Panc1 (cell line): ENCODE results near the gene GNAQ. TPM values are rescaled to one million over a fixed set of nuclear protein-coding genes. Genes with fewer than 3 reads are reported as not detected.

ENCODE experiments used
- ATAC-seq: fragments of 200-7000 bp; cut with Tn5 transposase; 2 replicates; pipeline ENCODE4 v1.9.1; 2020; ENCODE audit warnings: mild to moderate bottlenecking, moderate library complexity
- BruUV-seq: library from RNA; stranded (reverse); fragments of 400-500 nt; replicated peaks from 2 replicates; lab custom pipeline; 2021; lab: Mats Ljungman, UMichigan
- CTCF ChIA-PET: fragments of 300-600 bp; sonication (Branson Sonifier 250); formaldehyde crosslinking; loops from one replicate; lab custom pipeline; 2022; ENCODE audit warnings: antibody characterized with exemption; lab: Charles Lee
- POLR2A ChIA-PET: fragments of 300-600 bp; sonication (Branson Sonifier 250); formaldehyde crosslinking; loops from one replicate; lab custom pipeline; 2022; ENCODE audit warnings: antibody characterized with exemption; lab: Charles Lee
- DNase-seq: peaks from one replicate; pipeline ENCODE4 v3.0.0-alpha.2; 2010; ENCODE audit warnings: low read depth, low spot score
- H3K27ac ChIP-seq: 2 replicates; pipeline ENCODE4 v1.5.1; 2011; ENCODE audit warnings: mild to moderate bottlenecking, low read length, inconsistent platforms
- H3K27me3 ChIP-seq: fragments of 200-500 bp; sonication (Bioruptor generic); 2 replicates; pipeline ENCODE4 v1.6.0; 2014; ENCODE audit warnings: low read length, inconsistent platforms; ENCODE audit not compliant: control insufficient read depth, insufficient read depth
- H3K36me3 ChIP-seq: fragments of 200-500 bp; sonication (Bioruptor generic); 2 replicates; pipeline ENCODE4 v1.5.1; 2014; ENCODE audit warnings: inconsistent platforms, mild to moderate bottlenecking, low read length, moderate library complexity; ENCODE audit not compliant: control insufficient read depth, insufficient read depth
- H3K4me1 ChIP-seq: 2 replicates; pipeline ENCODE4 v1.5.1; 2011; ENCODE audit warnings: inconsistent platforms, mild to moderate bottlenecking, low read length, moderate library complexity; ENCODE audit not compliant: control insufficient read depth, insufficient read depth
- H3K4me3 ChIP-seq, 2 experiments: 2 replicates each; pipeline ENCODE4 v1.5.1; 2011 to 2012; ENCODE audit warnings: low read depth in 2 of 2, low read length in 2 of 2, mild to moderate bottlenecking in 2 of 2, inconsistent platforms in 1 of 2, moderate library complexity in 1 of 2
- H3K9me3 ChIP-seq: fragments of 200-500 bp; sonication (Bioruptor generic); 2 replicates; pipeline ENCODE4 v1.5.1; 2014; ENCODE audit warnings: low read depth, mild to moderate bottlenecking, inconsistent platforms, low read length, moderate library complexity; ENCODE audit not compliant: control insufficient read depth, insufficient read depth
- POLR2AphosphoS5 ChIP-seq: IDR thresholded peaks from 2 replicates; pipeline ENCODE4 v1.6.1; 2012; ENCODE audit warnings: mild to moderate bottlenecking, low read depth, low read length, moderate library complexity
- SIN3A ChIP-seq: IDR thresholded peaks from 2 replicates; pipeline ENCODE4 v1.6.1; 2012; ENCODE audit warnings: low read depth, mild to moderate bottlenecking, low read length, moderate library complexity, borderline replicate concordance; ENCODE audit not compliant: insufficient read depth
- TCF7L2 ChIP-seq: IDR thresholded peaks from 2 replicates; pipeline ENCODE4 v1.6.1; 2011; ENCODE audit warnings: mild to moderate bottlenecking, low read depth, low read length, inconsistent platforms
- in situ Hi-C: cut with HindIII; loops from 2 replicates; pipeline ENCODE4 v1.10.0; 2016; ENCODE audit warnings: low sequenced_read_pairs, low pct_unique_long_range_greater_than_20kb
- intact Hi-C: fragments of 100-400 bp; cut with micrococcal nuclease; formaldehyde crosslinking; loops from one replicate; pipeline ENCODE4 v1.10.0; 2022; ENCODE audit not compliant: unreplicated experiment
- total RNA-seq: library from RNA; stranded (reverse); gene quantifications from one replicate; pipeline ENCODE4 v1.2.1, GENCODE V29; 2021; ENCODE audit not compliant: unreplicated experiment
- TF ChIP-seq, protein P1 (sequence below): fragments of 450-650 bp; IDR thresholded peaks from 2 replicates; pipeline ENCODE4 v1.5.1; 2017; ENCODE audit warnings: mild to moderate bottlenecking
- TF ChIP-seq, protein P2 (sequence below), 2 experiments: IDR thresholded peaks; 2 replicates each; pipeline ENCODE4 v1.6.1; 2011 to 2012; ENCODE audit warnings: low read depth in 2 of 2, control low read depth in 1 of 2, low read length in 1 of 2, mild to moderate bottlenecking in 1 of 2, moderate library complexity in 1 of 2; ENCODE audit not compliant: insufficient read depth in 1 of 2

Gene GNAQ
- total RNA-seq, 1 experiment from 2014 or later, result 34.5 TPM

DNA sequence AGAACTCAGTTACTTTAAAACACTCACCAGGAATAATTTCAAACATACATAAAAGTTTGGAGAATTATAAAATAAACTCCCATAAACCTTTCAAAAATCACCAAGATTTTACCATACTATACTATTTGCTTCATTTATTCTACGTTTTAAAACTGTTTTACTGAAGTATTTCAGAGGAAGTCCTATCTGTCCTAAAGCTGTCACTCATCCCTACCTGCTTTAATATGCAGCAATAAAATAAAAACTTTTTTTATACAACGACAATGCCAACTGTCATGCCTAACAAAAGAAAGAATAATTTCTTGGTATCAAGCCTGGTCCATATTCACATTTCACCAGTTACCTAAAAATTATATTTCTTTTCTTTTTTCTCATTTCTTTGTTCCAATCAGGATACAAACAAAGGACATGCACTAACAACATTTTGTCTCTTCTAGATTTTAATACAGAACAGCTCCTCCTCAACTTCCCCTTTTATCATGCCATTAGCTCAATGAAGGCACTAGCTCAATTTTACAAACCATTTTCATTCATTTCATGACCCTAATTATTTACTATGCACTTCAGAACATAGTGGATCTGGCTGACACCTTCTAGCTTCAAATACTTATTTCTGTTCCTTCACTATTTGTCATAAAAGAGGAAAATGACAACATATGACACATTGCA is 135.2 kb downstream of the GNAQ start:
- H3K27ac ChIP-seq, result no peak overlapping the region
- BruUV-seq, result no TSS peak
- ChIA-PET CTCF (no interaction called here), POLR2A (no interaction called here)
- DNase-seq, result no peak
- in situ Hi-C loops, result no loop called here
- intact Hi-C loops, result no loop called here
- H3K4me3 ChIP-seq, result no peak overlapping the region
- no peak for TF ChIP-seq POLR2AphosphoS5
- TF ChIP-seq TCF7L2, result no peak
- TF ChIP-seq, protein P1, sequence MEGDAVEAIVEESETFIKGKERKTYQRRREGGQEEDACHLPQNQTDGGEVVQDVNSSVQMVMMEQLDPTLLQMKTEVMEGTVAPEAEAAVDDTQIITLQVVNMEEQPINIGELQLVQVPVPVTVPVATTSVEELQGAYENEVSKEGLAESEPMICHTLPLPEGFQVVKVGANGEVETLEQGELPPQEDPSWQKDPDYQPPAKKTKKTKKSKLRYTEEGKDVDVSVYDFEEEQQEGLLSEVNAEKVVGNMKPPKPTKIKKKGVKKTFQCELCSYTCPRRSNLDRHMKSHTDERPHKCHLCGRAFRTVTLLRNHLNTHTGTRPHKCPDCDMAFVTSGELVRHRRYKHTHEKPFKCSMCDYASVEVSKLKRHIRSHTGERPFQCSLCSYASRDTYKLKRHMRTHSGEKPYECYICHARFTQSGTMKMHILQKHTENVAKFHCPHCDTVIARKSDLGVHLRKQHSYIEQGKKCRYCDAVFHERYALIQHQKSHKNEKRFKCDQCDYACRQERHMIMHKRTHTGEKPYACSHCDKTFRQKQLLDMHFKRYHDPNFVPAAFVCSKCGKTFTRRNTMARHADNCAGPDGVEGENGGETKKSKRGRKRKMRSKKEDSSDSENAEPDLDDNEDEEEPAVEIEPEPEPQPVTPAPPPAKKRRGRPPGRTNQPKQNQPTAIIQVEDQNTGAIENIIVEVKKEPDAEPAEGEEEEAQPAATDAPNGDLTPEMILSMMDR, result no peak
- no peak for TF ChIP-seq SIN3A
- TF ChIP-seq, protein P2, sequence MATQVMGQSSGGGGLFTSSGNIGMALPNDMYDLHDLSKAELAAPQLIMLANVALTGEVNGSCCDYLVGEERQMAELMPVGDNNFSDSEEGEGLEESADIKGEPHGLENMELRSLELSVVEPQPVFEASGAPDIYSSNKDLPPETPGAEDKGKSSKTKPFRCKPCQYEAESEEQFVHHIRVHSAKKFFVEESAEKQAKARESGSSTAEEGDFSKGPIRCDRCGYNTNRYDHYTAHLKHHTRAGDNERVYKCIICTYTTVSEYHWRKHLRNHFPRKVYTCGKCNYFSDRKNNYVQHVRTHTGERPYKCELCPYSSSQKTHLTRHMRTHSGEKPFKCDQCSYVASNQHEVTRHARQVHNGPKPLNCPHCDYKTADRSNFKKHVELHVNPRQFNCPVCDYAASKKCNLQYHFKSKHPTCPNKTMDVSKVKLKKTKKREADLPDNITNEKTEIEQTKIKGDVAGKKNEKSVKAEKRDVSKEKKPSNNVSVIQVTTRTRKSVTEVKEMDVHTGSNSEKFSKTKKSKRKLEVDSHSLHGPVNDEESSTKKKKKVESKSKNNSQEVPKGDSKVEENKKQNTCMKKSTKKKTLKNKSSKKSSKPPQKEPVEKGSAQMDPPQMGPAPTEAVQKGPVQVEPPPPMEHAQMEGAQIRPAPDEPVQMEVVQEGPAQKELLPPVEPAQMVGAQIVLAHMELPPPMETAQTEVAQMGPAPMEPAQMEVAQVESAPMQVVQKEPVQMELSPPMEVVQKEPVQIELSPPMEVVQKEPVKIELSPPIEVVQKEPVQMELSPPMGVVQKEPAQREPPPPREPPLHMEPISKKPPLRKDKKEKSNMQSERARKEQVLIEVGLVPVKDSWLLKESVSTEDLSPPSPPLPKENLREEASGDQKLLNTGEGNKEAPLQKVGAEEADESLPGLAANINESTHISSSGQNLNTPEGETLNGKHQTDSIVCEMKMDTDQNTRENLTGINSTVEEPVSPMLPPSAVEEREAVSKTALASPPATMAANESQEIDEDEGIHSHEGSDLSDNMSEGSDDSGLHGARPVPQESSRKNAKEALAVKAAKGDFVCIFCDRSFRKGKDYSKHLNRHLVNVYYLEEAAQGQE (IDR thresholded peaks at IDR 0.05; ENCODE audit: insufficient read depth in 1 of 2, low read depth in 2 of 2, low read length in 1 of 2), result no peak
- no peaks in the 10 kb centered on the region for H3K4me1 ChIP-seq
- no peaks in the 10 kb centered on the region for H3K27me3 ChIP-seq
- H3K36me3 ChIP-seq, result no peaks in the 10 kb centered on the region
- no peak for ATAC-seq
- no peaks in the 10 kb centered on the region for H3K9me3 ChIP-seq

DNA sequence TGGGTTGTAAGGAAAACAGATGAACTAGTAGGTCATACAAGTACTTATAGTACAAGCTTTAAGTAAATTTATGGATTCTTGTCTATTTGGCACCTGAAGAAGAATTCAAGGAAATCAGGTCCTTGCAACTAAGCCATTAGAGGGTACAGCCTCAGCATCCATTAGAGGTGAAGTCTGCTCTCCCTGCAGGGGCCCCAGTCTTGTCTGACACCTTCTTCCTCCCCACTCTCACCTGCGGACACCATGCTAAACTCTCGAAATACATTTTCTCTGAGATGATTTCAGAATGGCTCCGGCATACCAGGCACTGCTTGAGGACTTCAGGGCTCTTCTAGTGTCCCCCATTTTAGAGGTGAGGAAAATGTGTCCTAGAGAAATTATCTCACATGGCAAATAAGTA is 137.9 kb downstream of the GNAQ start:
- ChIA-PET POLR2A (no interaction called here), CTCF (no interaction called here)
- Histone ChIP-seq H3K27me3 (no peaks in the 10 kb centered on the region), H3K4me3 (no peak overlapping the region), H3K36me3 (no peaks in the 10 kb centered on the region), H3K27ac (no peak overlapping the region), H3K9me3 (no peaks in the 10 kb centered on the region), H3K4me1 (no peaks in the 10 kb centered on the region)
- no TSS peak for BruUV-seq
- intact Hi-C loops (no loop called here), in situ Hi-C loops (no loop called here)
- no peak for DNase-seq
- no peak for ATAC-seq
- TF ChIP-seq, protein P2 (IDR thresholded peaks at IDR 0.05; ENCODE audit: insufficient read depth in 1 of 2, low read depth in 2 of 2, low read length in 1 of 2), result no peak
- TF ChIP-seq, protein P1, result no peak
- TF ChIP-seq TCF7L2 (no peak), POLR2AphosphoS5 (no peak), SIN3A (no peak)
